ELR (cell line): ENCODE measurements around the gene THEMIS2.
"Not testable (repeated sequence)": the region's sequence is repeated elsewhere in the genome, so short reads cannot be mapped to it uniquely, and the experiment has no call there.

ENCODE experiments used
- DNase-seq: peaks from one replicate; pipeline ENCODE4 v3.0.0-alpha.2; 2015; ENCODE audit warnings: low read depth

THEMIS2 gene

GRCh38 chr1:27862671-27863537 is 9.4 kb upstream of the THEMIS2 start:
- DNase-seq: peak; percentile 99

- DNase-seq: no peak
Observed at GRCh38 chr1:27863538-27863915, 8.8 kb upstream of the THEMIS2 start.

GRCh38 chr1:27864264-27864895 is 8.0 kb upstream of the THEMIS2 start:
- DNase-seq: no peak

- DNase-seq: no peak
Observed at GRCh38 chr1:27865821-27866220, 6.5 kb upstream of the THEMIS2 start.

- DNase-seq: no peak
Observed at GRCh38 chr1:27868556-27868931, 3.8 kb upstream of the THEMIS2 start.

- no peak for DNase-seq
Observed at GRCh38 chr1:27868932-27869718, 3.2 kb upstream of the THEMIS2 start.

- DNase-seq: no peak
Observed at GRCh38 chr1:27869719-27870085, 2.6 kb upstream of the THEMIS2 start.

GRCh38 chr1:27871076-27871475 is 1.3 kb upstream of the THEMIS2 start:
- DNase-seq: not testable (repeated sequence)

GRCh38 chr1:27872802-27873551 is 633 bp downstream of the THEMIS2 start:
- DNase-seq: peak; percentile 60

- DNase-seq: no peak
Observed at GRCh38 chr1:27873671-27874384, 1.5 kb downstream of the THEMIS2 start.

GRCh38 chr1:27876341-27877114 is 4.2 kb downstream of the THEMIS2 start:
- DNase-seq: no peak

- DNase-seq: no peak
Observed at GRCh38 chr1:27877115-27877416, 4.7 kb downstream of the THEMIS2 start.

GRCh38 chr1:27878039-27878438 is 5.7 kb downstream of the THEMIS2 start:
- DNase-seq: no peak

GRCh38 chr1:27878787-27879335 is 6.5 kb downstream of the THEMIS2 start:
- DNase-seq: no peak

GRCh38 chr1:27879374-27880082 is 7.2 kb downstream of the THEMIS2 start:
- no peak for DNase-seq

- DNase-seq: no peak
Observed at GRCh38 chr1:27882543-27882903, 10.2 kb downstream of the THEMIS2 start.

GRCh38 chr1:27883536-27883935 is 11.2 kb downstream of the THEMIS2 start:
- DNase-seq: no peak

GRCh38 chr1:27884006-27884954 is 11.9 kb downstream of the THEMIS2 start:
- no peak for DNase-seq

- DNase-seq: no peak
Observed at GRCh38 chr1:27885114-27885528, 12.8 kb downstream of the THEMIS2 start.
